ENCODE measurements around the gene MRPS31. TPM values are rescaled to one million over a fixed set of nuclear protein-coding genes. Genes with fewer than 3 reads are reported as not detected.

MRPS31 gene
- polyA plus RNA-seq, 1 of the 3 experiments (the other 2 are of a cell fraction): 13.3 TPM

- 93% methylated on average over 6 of the region's 6 CpGs for WGBS (ENCODE audit: low lambda C conversion rate)
- TF ChIP-seq MEF2A (IDR thresholded peaks at IDR 0.05; ENCODE audit: borderline replicate concordance, low read depth) (no peak), MAX (IDR thresholded peaks at IDR 0.05; ENCODE audit: low read depth) (no peak), FOSL2 (IDR thresholded peaks at IDR 0.05; ENCODE audit: borderline replicate concordance, low read depth) (no peak), TEAD4 (IDR thresholded peaks at IDR 0.05; ENCODE audit: borderline replicate concordance, insufficient read depth) (no peak), RXRA (IDR thresholded peaks at IDR 0.05; ENCODE audit: borderline replicate concordance, low read depth) (no peak), FOXJ3 (CRISPR knock-in tag; IDR thresholded peaks at IDR 0.05) (no peak), SIN3A (IDR thresholded peaks at IDR 0.05; ENCODE audit: borderline replicate concordance, low read depth, low read length) (no peak), RAD21 (IDR thresholded peaks at IDR 0.05; ENCODE audit: low read length) (no peak), TAF1 (IDR thresholded peaks at IDR 0.05; ENCODE audit: borderline replicate concordance, low read depth, low read length) (no peak), EZH2phosphoT487 (IDR thresholded peaks at IDR 0.05; ENCODE audit: borderline replicate concordance, low read depth) (no peak), NFIC (IDR thresholded peaks at IDR 0.05; ENCODE audit: borderline replicate concordance) (no peak), CTCF (IDR thresholded peaks at IDR 0.05) (no peak)
- TF ChIP-seq, protein P1, sequence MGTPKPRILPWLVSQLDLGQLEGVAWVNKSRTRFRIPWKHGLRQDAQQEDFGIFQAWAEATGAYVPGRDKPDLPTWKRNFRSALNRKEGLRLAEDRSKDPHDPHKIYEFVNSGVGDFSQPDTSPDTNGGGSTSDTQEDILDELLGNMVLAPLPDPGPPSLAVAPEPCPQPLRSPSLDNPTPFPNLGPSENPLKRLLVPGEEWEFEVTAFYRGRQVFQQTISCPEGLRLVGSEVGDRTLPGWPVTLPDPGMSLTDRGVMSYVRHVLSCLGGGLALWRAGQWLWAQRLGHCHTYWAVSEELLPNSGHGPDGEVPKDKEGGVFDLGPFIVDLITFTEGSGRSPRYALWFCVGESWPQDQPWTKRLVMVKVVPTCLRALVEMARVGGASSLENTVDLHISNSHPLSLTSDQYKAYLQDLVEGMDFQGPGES (IDR thresholded peaks at IDR 0.05; ENCODE audit: low read depth, low read length): no peak
- TF ChIP-seq, protein P2, sequence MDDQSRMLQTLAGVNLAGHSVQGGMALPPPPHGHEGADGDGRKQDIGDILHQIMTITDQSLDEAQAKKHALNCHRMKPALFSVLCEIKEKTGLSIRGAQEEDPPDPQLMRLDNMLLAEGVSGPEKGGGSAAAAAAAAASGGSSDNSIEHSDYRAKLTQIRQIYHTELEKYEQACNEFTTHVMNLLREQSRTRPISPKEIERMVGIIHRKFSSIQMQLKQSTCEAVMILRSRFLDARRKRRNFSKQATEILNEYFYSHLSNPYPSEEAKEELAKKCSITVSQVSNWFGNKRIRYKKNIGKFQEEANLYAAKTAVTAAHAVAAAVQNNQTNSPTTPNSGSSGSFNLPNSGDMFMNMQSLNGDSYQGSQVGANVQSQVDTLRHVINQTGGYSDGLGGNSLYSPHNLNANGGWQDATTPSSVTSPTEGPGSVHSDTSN (IDR thresholded peaks at IDR 0.05): no peak
- H3K9ac ChIP-seq: no peak overlapping the region
- H3K4me1 ChIP-seq (ENCODE audit: control insufficient read depth in 1 of 2, insufficient read depth in 2 of 2, low read depth in 1 of 2, low read length in 1 of 2): peaks cover 0 to 13% of the 10 kb centered on the region in 2 experiments; a peak in 1 of 4 replicates
- CTCF ChIA-PET: no interaction called here
- peaks cover 12% of the 10 kb centered on the region; the same call in 1 of the 2 replicates for H3K79me2 ChIP-seq (ENCODE audit: insufficient read depth)
- no peak for DNase-seq
- H3K4me2 ChIP-seq: no peak overlapping the region
- no peaks in the 10 kb centered on the region for H3F3A ChIP-seq (replicated peaks; ENCODE audit: insufficient read depth)
- no peak overlapping the region for H3K4me3 ChIP-seq (ENCODE audit: low read depth in 2 of 2, low read length in 1 of 2)
- H2AFZ ChIP-seq (ENCODE audit: low read depth): no peak overlapping the region
- no peaks in the 10 kb centered on the region for H3K9me3 ChIP-seq
- no peaks in the 10 kb centered on the region for H3K9me2 ChIP-seq
- POLR2A ChIA-PET: interaction anchor here (1.0 kb wide), 1 partner anchor 8 kb away, joined by 3 read pairs; no protein-coding TSS in a partner anchor
- no peak overlapping the region for H3K27ac ChIP-seq (ENCODE audit: low read depth in 2 of 2, low read length in 1 of 2)
- H3K27me3 ChIP-seq (ENCODE audit: insufficient read depth): no peaks in the 10 kb centered on the region
- H4K20me1 ChIP-seq (ENCODE audit: insufficient read depth): no peaks in the 10 kb centered on the region
- H3K36me3 ChIP-seq (replicated peaks in 1 of 2; ENCODE audit: control insufficient read depth in 1 of 2, insufficient read depth in 2 of 2, low read length in 1 of 2): peaks cover 22 to 49% of the 10 kb centered on the region in 2 experiments
These were observed 25.7 kb upstream of the MRPS31 start for GRCh38 chr13:40796649-40797048.
